Body of pancreas (tissue), 4 donors: ENCODE data around the gene BRPF1. TPM values are rescaled to one million over a fixed set of nuclear protein-coding genes. Genes with fewer than 3 reads are reported as not detected.
A peak's percentile ranks its signal among the peaks of the same experiment; 100 is the strongest.

Experiments
- ATAC-seq: fragments of 150-250 bp; one replicate; pipeline ENCODE4 v1.9.1; 2016
- DNase-seq, 4 donors: peaks; one replicate each; pipeline ENCODE4 v3.0.0-alpha.2; 2019
- H3K27ac ChIP-seq, 4 donors: fragments of 200-600 bp; sonication (generic); 1 replicate in 3 of 4; 2 replicates in 1 of 4; pipeline versions ENCODE4 v1.5.1 to v1.6.1; 2016 to 2019; ENCODE audit warnings: mild to moderate bottlenecking in 1 of 4, mixed read lengths in 1 of 4, moderate library complexity in 1 of 4
- H3K27me3 ChIP-seq, 2 donors: fragments of 200-600 bp; sonication (generic); one replicate each; pipeline ENCODE4 v1.6.0; 2016; ENCODE audit warnings: mild to moderate bottlenecking in 1 of 2
- H3K36me3 ChIP-seq, 2 donors: fragments of 200-600 bp; sonication (generic); replicated peaks in 1 of 2; 2 replicates each; pipeline ENCODE4 v1.5.1; 2016; ENCODE audit warnings: low read depth in 2 of 2; ENCODE audit not compliant: insufficient read depth in 1 of 2
- H3K4me1 ChIP-seq: fragments of 200-600 bp; sonication (generic); one replicate; pipeline ENCODE4 v1.6.0; 2016
- H3K4me3 ChIP-seq, 2 donors: fragments of 200-600 bp; sonication (generic); 1 replicate in 1 of 2; 2 replicates in 1 of 2; pipeline ENCODE4 v1.5.1; 2016 to 2019
- H3K9me3 ChIP-seq, 3 donors: fragments of 200-600 bp; sonication (generic); 1 replicate in 2 of 3; 2 replicates in 1 of 3; pipeline ENCODE4 v1.5.1; 2016
- CTCF ChIP-seq, 7 experiments: fragments of 450-650 bp in 4 of 7; fragments of 200-600 bp in 3 of 7; sonication (generic) in 3 of 7; IDR thresholded peaks; one replicate each; pipeline ENCODE4 v1.5.1; 2016 to 2019; ENCODE audit warnings: antibody characterized with exemption in 7 of 7
- POLR2A ChIP-seq, 3 donors: fragments of 450-650 bp; IDR thresholded peaks; one replicate each; pipeline ENCODE4 v1.6.1; 2016; ENCODE audit warnings: antibody characterized with exemption in 3 of 3, mild to moderate bottlenecking in 2 of 3
- WGBS, 2 donors: methylation state at CpG; one replicate each; pipeline ENCODE4 v1.1.5; 2017; 5-methylcytosine and 5-hydroxymethylcytosine counted together
- intact Hi-C: fragments of 100-400 bp; cut with DNase I; formaldehyde crosslinking; loops from one replicate; pipeline ENCODE4 v1.15.1; 2023
- total RNA-seq, 2 donors: library from RNA; depleted of rRNA; stranded (reverse); fragments of >200 nt; gene quantifications; one replicate each; pipeline ENCODE4 v1.1.0, GENCODE V29; 2016

The BRPF1 gene
- total RNA-seq, 2 donors from 2014 or later: 9.6 to 10.9 TPM

GRCh38 chr3:9778143-9779074 is 46.9 kb downstream of the BRPF1 start:
- intact Hi-C loops: no loop called here
- WGBS, 2 donors: 63 to 80% methylated on average over 5 of the region's 5 CpGs
- TF ChIP-seq CTCF (IDR thresholded peaks at IDR 0.05) (no peak), POLR2A (IDR thresholded peaks at IDR 0.05) (no peak)
- ATAC-seq (no peak), DNase-seq (no peak)
- Histone ChIP-seq H3K27ac (no peak overlapping the region), H3K36me3 (peaks cover 0 to 3% of the 10 kb centered on the region in 2 donors), H3K9me3 (no peaks in the 10 kb centered on the region), H3K4me1 (no peaks in the 10 kb centered on the region), H3K27me3 (no peaks in the 10 kb centered on the region), H3K4me3 (no peak overlapping the region)

GRCh38 chr3:9779075-9779593 is 47.6 kb downstream of the BRPF1 start:
- 75 to 83% methylated on average over 2 to 6 of the region's 6 CpGs for WGBS, 2 donors
- Histone ChIP-seq H3K27ac (no peak overlapping the region), H3K4me1 (no peaks in the 10 kb centered on the region), H3K27me3 (no peaks in the 10 kb centered on the region), H3K36me3 (peaks cover 3 to 4% of the 10 kb centered on the region in 2 donors), H3K4me3 (no peak overlapping the region), H3K9me3 (no peaks in the 10 kb centered on the region)
- ATAC-seq: no peak
- DNase-seq: no peak
- intact Hi-C loops: no loop called here
- no peak for TF ChIP-seq CTCF (IDR thresholded peaks at IDR 0.05)
- no peak for TF ChIP-seq POLR2A (IDR thresholded peaks at IDR 0.05)

GRCh38 chr3:9779721-9780457 is 48.4 kb downstream of the BRPF1 start:
- H3K9me3 ChIP-seq: no peaks in the 10 kb centered on the region
- no peaks in the 10 kb centered on the region for H3K27me3 ChIP-seq
- intact Hi-C loops: no loop called here
- WGBS, 2 donors: 71 to 73% methylated on average over 5 to 8 of the region's 8 CpGs
- peak overlapping the region in 1 of 4 donors; percentile 61 for H3K27ac ChIP-seq
- H3K4me3 ChIP-seq: no peak overlapping the region
- no peaks in the 10 kb centered on the region for H3K4me1 ChIP-seq
- ATAC-seq (no peak), DNase-seq (peak in 1 of 4 donors; percentile 44)
- TF ChIP-seq CTCF (IDR thresholded peaks at IDR 0.05) (no peak), POLR2A (IDR thresholded peaks at IDR 0.05) (no peak)
- peaks cover 4% of the 10 kb centered on the region in 2 donors for H3K36me3 ChIP-seq

GRCh38 chr3:9780458-9780812 is 48.9 kb downstream of the BRPF1 start:
- no peaks in the 10 kb centered on the region for H3K9me3 ChIP-seq
- H3K4me1 ChIP-seq: no peaks in the 10 kb centered on the region
- intact Hi-C loops: no loop called here
- TF ChIP-seq POLR2A (IDR thresholded peaks at IDR 0.05) (no peak), CTCF (IDR thresholded peaks at IDR 0.05) (no peak)
- no peaks in the 10 kb centered on the region for H3K27me3 ChIP-seq
- H3K4me3 ChIP-seq: no peak overlapping the region
- H3K36me3 ChIP-seq: peaks cover 4 to 7% of the 10 kb centered on the region in 2 donors
- no peak for DNase-seq
- WGBS, 2 donors: 81 to 84% methylated on average over 2 to 10 of the region's 10 CpGs
- ATAC-seq: no peak
- peak overlapping the region in 1 of 4 donors; percentile 61 for H3K27ac ChIP-seq
